Activated T-cell treated with anti-CD3 and anti-CD28 coated beads for 48 hours (primary cell): ENCODE data around the gene GABRB1.

Experiments
- DNase-seq: peaks from one replicate; pipeline ENCODE4 v3.0.0-alpha.2; 2020; ENCODE audit warnings: low read depth

Gene GABRB1

DNA sequence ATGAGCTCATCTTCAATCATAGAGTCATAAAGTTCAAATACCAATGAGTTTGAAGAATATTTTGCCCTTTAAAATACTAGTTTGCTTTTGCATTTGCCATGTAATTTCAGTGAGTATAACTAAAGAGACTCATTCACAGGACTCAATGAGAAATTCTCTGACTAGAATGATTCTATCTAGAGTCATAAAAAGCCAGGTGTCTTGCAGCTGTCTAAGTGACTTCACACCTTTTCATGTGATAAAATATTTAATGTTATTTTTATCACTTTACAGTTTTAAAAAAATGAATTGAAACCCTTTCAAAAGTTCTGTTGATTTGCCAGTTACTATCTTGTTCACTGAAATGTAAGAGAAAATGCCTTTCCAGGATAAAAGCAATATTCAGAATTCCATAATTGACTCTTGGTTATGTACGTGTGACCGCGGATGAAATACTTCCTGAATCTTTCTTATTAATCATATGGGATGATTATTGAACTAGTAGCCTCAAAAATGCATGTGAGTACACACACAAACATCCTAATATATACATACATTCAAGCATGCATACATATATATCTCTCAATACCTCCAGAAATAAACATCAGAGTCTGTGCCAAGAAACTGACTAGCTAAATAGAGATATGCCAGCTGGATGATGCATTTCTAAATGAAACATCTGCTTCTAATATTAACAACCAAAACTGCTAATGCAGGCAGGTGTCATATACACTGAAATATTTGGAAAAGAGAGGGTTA lies 87.0 kb downstream of the GABRB1 start:
- no peak for DNase-seq

DNA sequence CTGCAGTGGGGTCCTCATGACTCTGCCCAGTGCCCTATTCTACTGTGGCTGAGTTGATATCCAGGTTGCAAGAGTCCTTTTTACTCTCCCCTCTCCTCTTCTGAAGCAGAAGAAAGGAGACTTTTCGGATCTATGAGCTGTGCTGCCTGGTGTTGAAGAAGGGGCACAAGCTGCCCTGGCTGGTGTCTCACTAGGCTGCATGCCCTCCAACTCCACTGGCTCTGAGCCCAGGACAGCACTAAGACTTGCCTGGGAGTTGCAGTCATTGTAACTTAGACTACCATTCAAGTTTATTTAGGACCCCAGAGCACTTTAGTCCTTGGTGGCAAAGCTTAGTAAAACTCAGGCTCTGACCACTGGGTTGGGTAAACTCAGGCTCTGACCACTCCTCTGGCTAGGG lies 89.4 kb downstream of the GABRB1 start:
- no peak for DNase-seq

DNA sequence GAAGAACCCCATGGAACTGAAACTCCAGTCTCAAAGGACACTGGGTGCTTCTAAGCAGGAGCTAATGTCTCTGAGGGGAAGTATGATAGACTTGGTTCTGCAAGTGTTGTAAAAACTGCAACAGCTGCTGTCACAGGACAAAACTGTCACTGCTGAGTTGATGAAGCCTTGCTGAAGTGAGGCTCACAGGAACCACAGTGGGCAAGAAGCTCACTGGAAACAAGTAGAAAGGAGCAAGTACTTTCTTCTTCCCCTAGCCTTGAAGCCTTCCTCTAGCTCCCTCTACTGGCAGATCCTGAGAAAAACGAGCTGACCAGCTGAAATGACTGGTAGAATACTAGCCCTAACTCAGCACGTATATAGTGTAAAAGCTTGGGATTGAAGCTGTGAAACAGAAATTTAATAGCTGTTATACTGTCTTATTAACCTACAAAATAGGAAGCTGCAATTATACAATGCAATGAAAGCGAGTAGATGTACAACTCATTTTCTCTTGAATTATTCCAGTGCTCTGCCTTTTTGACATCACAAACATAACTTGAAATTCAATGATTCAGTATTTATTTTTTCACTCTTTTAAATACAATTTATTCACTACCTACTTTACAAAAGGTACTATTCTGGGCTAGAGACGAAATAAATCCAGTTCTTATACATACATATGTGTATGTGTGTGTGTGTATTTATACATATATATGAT lies 91.4 kb downstream of the GABRB1 start:
- peak; percentile 25 for DNase-seq

DNA sequence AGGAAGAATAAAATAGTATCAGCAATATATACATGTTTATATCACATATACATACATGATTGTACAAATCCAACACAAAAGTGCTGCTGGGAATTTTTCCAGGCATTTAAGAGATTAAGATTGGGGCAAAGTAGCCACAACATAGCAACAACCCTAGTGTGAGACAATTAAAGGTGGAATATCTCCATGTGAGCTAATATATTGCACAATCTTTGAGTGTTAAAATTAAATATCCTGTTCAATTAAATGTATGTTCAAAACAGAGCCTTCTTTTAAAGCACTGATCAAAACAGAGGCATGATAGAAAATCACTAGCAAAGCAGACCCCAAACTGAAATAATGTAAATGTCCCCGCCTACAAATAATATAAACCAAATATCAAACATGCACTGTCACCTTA lies 97.6 kb downstream of the GABRB1 start:
- no peak for DNase-seq

DNA sequence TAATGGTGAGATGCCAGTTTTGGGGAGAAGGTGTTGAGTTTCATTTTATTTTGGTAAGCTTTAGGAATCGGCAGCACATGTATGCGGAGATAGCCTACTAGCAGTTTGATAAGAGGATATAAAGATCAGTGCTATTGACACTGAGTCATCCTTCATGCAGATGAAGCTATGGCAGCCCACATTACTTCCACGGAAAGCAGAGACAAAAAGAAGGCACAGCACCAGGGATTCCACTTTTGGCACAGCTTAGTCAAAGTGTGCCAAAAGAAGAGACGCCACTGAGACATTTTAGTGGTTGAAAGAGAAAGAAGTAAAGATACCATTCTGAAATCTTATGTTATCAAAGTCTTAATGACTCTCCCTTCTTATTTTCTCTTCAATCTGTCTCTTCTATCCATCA lies 103.8 kb downstream of the GABRB1 start:
- DNase-seq: no peak

DNA sequence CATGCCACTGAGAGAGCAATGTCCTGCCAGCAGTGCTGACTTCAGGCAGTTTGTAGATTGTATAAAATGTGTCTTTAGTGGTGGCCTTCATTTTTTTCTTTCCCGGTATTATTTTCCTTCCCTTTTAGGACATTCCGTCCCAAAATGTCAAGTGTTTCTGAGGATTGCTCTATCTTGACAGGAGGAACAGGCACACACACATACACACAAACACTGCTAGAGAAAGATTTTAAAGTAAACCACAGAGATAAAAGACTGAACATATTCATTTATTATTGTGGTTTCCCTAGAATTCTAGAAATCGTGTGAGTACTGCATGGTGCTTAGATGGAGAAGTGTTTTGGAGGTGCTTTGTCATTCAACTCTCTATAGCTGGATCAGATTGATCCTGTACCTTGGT lies 111.9 kb downstream of the GABRB1 start:
- no peak for DNase-seq

DNA sequence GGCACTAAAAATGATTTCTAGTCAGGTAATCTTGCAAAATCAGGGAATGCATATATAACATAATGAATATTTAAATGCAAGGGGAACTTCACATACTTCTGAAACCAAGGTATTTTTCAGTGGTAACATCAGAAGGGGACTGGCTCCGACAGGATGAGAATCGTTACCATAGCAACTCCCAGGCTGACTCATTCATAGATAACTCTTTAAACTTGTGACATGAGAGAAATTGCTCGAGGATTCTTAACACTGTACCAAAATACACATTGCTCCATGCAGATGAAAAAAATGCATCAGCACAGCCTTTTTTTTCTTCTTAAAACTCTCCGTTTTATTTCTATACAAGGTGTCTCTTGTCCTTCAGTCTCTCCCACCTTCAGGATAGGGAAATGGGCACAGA lies 114.3 kb downstream of the GABRB1 start:
- DNase-seq: no peak

DNA sequence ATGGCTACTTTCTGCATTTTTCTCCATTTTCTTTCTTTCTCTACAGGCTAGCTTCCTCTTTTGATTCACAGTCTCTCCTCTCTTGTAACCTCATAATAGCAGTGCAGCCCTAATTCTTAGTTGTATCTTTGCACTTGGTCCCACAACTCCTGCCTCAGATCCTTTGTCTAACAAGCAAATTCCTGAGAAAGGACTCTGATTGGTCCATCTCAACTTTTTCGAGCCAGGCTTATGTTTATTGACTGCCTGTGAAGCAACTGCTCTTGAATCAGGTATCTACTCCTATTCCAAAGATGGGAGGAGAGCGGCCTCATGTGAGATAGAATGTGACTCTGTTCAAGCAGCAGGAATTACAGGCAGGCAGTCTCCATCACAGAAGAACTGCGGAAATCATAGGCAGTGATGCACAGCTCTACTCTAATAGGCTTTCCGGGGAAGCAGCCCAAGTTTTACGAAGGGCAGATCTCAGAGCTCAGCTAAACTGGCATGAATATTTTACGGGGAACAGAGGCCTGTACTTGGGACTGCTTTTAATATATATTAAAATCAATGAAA lies 123.5 kb downstream of the GABRB1 start:
- DNase-seq: no peak

DNA sequence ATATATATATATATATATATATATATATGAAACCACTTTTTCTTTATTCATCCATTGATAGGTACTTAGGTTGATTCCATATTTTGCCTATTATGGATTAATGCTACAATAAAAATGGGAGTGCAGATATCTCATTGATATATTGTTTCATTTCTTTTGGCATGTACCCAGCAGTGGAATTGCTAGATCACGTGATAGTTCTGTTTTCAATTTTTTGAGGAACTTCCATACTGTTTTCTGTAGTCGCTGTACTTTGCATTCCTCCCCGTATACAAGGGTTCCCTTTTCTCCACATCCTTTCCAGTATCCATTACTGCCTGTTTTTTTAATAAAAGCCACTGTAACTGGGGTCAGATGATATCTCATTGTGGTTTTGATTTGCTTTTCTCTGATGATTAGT lies 124.6 kb downstream of the GABRB1 start:
- no peak for DNase-seq

DNA sequence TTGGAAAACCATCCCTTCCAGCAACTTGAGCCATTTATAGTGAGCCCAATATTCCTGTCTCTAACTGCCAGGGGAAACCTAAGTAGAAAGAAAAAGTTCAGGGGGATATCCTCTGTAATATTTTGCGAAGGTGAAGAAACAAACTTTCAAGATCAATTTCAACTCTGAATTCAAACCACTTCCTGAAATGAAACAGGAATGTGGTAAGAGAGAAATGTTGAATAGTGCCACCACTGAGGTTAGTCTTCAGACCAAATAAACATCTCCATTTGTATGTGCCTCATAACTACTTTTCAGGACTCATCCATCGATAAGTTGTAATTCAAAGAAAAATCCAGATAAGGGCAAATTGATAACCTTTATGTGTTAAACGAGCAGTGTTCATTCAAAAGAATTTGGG lies 128.7 kb downstream of the GABRB1 start:
- no peak for DNase-seq

DNA sequence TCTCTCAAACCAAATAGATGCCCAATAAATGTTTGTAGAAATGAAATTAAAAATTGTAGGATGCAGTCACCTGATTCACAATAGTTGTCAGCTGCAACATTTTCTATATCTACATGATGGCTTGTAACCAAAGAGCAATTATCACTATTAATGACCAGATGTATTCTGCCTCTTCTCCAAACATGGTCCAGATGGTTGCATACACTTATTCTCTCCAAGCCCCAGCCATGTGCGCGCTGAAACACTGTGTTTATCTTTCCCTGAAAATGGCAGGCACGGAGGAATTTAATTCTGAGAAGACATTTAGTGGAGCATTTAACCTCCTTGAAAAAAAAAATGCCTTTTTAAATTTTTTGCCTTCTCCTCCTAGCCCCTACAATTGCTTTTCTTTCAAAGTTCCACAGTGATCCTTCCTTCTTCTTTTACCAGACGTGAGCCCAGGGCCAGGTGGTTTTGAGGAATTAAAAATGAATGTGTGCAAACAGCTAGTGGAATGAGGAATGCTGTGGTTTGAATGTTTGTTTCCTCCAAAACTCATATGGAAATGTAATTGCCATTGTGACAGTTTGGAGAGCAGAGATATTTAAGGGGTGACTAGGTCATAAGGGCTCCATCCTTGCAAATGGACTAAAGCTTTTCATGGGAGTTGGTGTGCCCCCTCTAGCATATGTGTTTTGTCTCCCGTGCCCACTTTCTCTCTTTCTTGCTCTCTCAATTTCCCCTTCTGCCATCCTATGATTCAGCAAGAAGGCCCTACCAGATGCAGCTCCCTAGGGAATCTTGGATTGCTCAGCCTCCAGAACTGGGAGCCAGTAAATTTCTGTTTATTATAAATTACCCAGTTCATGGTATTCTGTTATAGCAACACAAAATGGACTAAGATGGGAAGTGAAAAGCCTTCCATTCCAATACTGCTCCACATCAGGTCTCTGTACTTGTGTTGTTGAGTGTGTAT lies 136.0 kb downstream of the GABRB1 start:
- DNase-seq: no peak

DNA sequence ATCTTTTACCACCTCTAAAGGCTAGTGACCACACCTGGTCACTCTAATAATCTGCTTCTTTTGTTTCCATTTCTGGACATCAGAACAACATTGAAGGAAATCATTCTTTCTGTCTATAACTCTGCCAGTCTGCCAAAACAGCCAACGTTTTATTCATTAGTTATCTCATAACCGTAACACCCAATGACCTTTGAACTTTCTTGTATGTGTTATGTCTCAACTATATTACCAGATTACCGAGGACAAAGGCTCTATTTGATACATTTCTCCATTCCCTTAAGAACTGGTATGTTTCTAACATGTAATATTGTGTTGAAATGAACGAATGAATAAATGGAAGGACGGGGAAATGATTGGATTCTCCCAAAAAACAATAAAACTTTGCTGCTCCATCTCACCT lies 152.7 kb downstream of the GABRB1 start:
- no peak for DNase-seq

DNA sequence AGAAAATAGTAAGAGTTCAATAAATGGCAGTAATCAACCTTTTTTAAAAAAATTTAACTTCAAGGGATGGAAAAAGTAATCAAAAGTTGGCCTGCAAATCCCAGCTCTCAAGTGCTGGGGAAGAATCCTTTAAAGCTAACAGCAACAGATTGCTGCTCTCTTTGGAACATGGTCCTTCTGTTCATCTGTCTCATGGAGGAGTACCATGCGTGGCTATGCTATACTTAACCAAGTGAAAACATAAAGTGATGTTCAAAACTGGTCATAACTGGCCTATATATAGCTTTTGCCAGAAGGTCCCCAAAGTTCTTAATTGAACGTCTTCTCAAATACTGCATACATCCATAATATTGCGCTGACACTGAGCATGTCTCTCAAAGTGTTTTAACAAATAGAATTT lies 154.4 kb downstream of the GABRB1 start:
- DNase-seq: no peak

DNA sequence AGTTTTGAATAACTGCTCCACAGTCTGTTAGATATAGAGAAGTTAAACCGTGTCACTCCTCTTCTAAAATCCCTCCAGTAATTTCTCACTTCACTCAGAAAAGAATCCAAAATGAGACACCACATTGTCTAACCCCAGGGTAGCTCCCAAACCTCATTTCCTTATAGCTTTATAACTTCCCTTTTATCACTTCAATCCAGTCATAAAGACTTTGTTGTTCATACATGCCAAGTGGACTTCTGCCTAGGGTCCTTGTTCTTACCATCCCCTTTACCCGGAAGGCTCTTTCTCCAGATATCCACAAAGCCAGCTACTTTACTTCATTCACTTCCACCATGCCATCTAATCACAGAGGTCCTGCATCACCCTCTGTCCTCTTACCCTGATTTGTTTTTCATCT lies 156.2 kb downstream of the GABRB1 start:
- DNase-seq: no peak

DNA sequence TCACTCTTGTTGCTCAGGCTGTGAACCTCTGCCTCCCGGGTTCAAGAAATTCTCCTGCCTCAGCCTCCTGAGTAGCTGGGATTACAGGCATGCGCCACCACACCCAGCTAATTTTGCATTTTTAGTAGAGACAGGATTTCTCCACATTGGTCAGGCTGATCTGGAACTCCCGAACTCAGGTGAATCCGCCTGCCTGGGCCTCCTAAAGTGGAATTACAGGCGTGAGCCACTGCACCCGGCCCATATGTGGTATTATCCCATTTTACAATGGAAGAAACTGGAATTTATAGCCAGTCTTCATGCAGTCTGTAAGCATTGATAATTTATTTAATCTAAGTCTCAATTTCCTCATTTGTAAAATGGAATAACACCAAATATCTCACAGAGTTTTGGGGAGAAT lies 161.8 kb downstream of the GABRB1 start:
- DNase-seq: no peak

DNA sequence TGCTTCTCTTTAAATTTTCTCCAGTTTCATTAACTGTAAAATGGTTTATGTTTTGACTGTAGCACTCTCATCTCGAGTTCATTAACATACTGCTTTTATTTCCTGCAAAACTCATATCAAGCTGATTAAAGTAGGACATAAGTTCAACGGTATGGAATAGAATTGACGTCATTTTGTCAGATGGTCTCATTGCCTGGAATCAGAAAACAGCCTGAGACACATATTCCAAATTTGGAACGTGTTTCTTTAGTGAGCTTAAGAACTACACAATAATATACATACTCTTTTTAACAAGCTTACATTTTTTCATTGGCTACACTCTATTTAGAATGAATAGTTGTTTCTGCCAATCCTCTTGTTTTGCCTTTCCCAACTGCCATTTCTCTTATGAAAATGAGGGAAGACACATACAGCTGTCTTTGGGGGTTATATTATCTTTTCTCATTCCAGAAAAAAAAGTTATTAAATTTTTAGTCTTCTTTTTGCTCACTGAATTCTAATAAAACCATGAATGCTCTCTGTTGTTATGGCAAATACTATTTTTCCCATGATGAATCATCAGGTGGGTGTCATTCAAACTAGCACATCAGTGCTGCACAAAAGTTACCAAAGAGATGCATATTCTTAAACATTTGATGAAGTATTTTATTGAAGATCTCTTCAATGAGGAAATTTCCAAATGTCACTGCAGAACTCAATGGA lies 162.8 kb downstream of the GABRB1 start:
- DNase-seq: no peak

DNA sequence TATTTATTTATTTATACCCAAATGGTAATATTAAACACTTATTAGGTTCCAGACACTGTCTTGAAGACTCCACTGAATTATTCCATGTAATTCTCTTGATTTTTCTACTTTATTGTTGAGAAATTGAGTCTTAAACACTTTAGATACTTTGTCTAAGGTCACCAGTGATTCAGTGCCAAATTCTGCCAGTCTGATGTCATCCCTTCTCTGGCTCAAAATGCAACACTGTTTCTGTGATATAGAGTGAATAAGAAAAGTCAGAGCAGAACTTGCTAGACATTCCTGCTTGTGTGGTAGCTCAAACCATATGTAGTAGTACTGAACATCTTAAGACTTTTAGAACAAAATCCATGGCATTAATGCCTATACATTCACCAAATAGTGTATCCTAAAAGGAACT lies 164.3 kb downstream of the GABRB1 start:
- DNase-seq: no peak

DNA sequence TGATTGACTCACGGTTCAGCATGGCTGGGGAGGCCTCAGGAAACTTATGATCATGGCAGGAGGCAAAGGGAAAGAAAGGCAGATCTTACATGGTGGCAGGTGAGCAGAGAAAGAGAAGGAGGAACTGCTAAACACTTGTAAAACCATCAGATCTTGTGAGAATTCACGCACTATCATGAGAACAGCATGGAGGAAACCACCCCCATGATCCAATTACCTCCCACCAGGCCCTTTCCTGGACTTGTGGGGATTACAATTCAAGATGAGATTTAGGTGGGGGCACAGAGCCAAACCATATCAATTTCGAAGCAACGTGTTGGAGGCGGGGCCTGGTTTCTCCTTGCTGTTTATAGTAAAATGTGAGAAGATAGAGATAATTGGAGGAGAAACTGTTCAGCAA lies 167.4 kb downstream of the GABRB1 start:
- DNase-seq: no peak

DNA sequence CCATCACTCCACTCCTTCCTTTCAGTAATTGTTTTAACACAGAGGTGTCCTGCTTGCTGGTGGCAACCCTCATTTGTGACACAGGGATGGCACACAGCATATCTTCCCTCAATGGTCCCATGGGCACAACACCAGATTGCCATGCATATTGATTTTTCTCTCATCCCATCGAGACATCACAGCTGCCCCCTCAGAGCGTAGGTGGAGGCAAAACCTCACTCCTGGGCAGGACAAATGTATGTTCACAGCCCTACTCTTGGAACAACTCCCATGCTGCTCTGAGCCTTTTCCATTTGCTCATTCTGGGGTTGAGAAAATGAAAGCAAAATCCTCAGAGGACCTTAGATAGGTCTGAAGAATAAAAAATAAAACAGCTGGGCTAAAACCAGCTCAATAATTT lies 172.2 kb downstream of the GABRB1 start:
- DNase-seq: no peak

DNA sequence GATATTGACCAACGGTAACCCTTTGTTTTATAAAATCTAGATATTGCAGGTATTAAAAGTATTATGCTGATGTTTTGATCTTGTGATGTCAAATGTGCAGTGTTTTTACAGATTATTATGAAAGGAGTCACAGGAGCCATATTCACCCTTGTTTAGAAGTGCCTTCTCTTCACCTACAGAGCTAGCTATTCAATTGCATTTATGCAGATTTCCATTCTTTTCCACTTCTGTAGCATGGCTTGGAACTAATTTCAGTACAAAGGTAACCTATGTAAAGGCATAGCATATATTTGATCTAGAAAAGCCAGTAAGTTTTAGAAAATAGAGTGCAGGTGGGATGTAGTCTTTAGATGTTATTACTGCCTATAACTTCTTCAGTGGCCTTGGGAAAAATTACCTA lies 176.2 kb downstream of the GABRB1 start:
- DNase-seq: no peak

DNA sequence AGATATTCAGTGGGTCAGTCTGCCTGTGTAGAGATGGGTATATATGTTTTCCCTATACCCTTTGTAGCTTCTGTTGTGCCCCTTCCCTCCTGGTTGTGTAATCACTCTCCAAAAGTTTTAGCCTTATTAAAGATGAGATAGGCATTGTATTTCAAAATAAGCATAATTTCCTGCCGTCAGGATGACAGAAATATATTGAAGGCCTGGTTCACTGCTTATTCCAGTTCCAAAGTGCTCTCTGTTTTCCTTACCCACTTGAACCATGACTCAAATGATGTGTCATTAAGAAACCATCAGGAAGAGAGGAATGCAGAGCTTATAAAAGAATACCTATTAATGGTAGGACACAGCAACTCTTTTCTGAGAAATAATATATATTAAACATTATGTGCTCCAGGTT lies 178.5 kb downstream of the GABRB1 start:
- DNase-seq: no peak

DNA sequence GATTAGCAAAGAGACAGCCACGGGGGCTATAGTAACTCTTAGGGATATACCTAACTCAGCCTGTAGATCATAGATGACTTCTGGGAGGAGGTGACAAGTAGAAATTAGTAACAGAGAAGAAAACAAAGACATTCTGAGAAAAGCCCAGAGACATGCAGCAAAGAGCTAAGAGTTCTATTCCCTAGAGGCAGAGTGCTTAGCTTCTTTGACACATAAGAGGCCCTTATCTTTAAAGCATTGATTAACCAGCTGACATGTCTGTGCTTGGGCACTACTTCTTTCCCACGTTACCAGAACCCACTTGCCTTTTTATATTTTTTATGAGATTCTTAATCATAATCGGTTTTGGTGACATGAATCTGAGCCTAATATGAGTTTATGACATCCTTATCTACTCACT lies 179.5 kb downstream of the GABRB1 start:
- no peak for DNase-seq
